Activated naive CD4-positive, alpha-beta T cell (primary cell): ENCODE results near the gene RGPD4.
"Not testable (repeated sequence)": the region's sequence is repeated elsewhere in the genome, so short reads cannot be mapped to it uniquely, and the experiment has no call there.

Experiments used
- DNase-seq, 4 experiments: peaks; one replicate each; lab custom pipeline; 2025; lab: John Stamatoyannopoulos, UW

RGPD4 gene

GRCh38 chr2:107826749-107827148 lies at the start of gene RGPD4:
TSS of gene RGPD4 (plus strand) at chr2:107826892. CDS start at chr2:107827014, 122 bp downstream.
- not testable (repeated sequence) for DNase-seq

GRCh38 chr2:107777974-107778373 lies 48.7 kb upstream of the RGPD4 start:
- DNase-seq: no peak

- DNase-seq: no peak
Observed at GRCh38 chr2:107785756-107786155, 40.9 kb upstream of the RGPD4 start.

GRCh38 chr2:107790837-107791236 lies 35.9 kb upstream of the RGPD4 start:
- DNase-seq: no peak

- no peak for DNase-seq
Observed at GRCh38 chr2:107801498-107801897, 25.2 kb upstream of the RGPD4 start.

- DNase-seq: no peak
Observed at GRCh38 chr2:107804608-107805498, 21.8 kb upstream of the RGPD4 start.

- DNase-seq: no peak
Observed at GRCh38 chr2:107806901-107807300, 19.8 kb upstream of the RGPD4 start.

- no peak for DNase-seq
Observed at GRCh38 chr2:107807988-107808387, 18.7 kb upstream of the RGPD4 start.

GRCh38 chr2:107808959-107809358 lies 17.7 kb upstream of the RGPD4 start:
- DNase-seq: no peak

GRCh38 chr2:107809835-107810234 lies 16.9 kb upstream of the RGPD4 start:
- no peak for DNase-seq

GRCh38 chr2:107810734-107811133 lies 16.0 kb upstream of the RGPD4 start:
- no peak for DNase-seq

- DNase-seq: no peak
Observed at GRCh38 chr2:107811411-107811810, 15.3 kb upstream of the RGPD4 start.

GRCh38 chr2:107812006-107812405 lies 14.7 kb upstream of the RGPD4 start:
- no peak for DNase-seq

- no peak for DNase-seq
Observed at GRCh38 chr2:107817378-107817777, 9.3 kb upstream of the RGPD4 start.

- DNase-seq: no peak
Observed at GRCh38 chr2:107822302-107822701, 4.4 kb upstream of the RGPD4 start.

- no peak for DNase-seq
Observed at GRCh38 chr2:107824451-107825205, 2.1 kb upstream of the RGPD4 start.

GRCh38 chr2:107825206-107825563 lies 1.5 kb upstream of the RGPD4 start:
- no peak for DNase-seq

- DNase-seq: not testable (repeated sequence)
Observed at GRCh38 chr2:107829514-107829913, 2.8 kb downstream of the RGPD4 start.

- DNase-seq: not testable (repeated sequence)
Observed at GRCh38 chr2:107833152-107833551, 6.5 kb downstream of the RGPD4 start.

GRCh38 chr2:107833618-107834017 lies 6.9 kb downstream of the RGPD4 start:
- DNase-seq: not testable (repeated sequence)

GRCh38 chr2:107916121-107916520 lies 89.4 kb downstream of the RGPD4 start:
- not testable (repeated sequence) for DNase-seq

GRCh38 chr2:107916696-107917370 lies 90.1 kb downstream of the RGPD4 start:
- DNase-seq: not testable (repeated sequence)
